ENCODE results near the gene VAMP3. TPM values are rescaled to one million over a fixed set of nuclear protein-coding genes. Genes with fewer than 3 reads are reported as not detected.

Gene VAMP3
- polyA plus RNA-seq, 1 experiment: 177 TPM

DNA sequence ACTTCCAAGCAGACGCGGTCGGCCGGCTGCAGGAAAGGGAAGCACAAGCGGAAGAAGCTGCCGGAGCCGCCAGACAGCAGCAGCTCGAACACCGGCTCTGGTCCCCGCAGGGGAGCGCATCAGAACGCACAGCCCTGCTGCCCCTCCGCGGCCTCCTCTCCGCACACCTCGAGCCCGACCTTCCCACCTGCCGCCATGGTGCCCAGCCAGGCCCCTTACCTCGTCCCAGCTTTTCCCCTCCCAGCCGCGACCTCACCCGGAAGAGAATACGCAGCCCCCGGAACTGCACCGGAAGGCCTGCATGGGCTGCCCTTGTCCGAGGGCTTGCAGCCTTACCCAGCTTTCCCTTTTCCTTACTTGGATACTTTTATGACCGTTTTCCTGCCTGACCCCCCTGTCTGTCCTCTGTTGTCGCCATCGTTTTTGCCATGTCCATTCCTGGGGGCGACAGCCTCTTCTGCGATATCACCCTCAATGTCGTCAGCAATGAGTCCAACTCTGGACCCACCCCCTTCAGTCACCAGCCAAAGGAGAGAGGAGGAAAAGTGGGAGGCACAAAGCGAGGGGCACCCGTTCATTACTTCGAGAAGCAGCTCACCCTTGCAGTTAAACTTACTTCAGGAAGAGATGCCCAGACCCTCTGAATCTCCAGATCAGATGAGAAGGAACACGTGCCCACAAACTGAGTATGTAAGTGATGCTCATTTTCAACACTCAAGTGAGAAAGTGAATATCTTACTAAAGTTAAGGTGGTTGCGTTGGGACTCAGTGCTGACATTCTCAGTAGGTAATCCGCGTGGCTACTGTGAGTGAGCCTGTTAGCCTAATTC, 56.2 kb downstream of the VAMP3 start:
- ChIA-PET POLR2A (interaction anchor here (0.6 kb wide), 1 partner anchor 18 kb away, joined by 7 read pairs; no protein-coding TSS in a partner anchor), CTCF (interaction anchor here (1.0 kb wide), 1 partner anchor 19 kb away, joined by 3 read pairs; no protein-coding TSS in a partner anchor)
- no peak overlapping the region for H3K27ac ChIP-seq (ENCODE audit: low read depth, low read length)
- H3K9me3 ChIP-seq (ENCODE audit: control insufficient read depth, insufficient read depth, low read length): no peaks in the 10 kb centered on the region; the same call in 1 of the 2 replicates
- peak overlapping the region; percentile 47 for H3K4me3 ChIP-seq (ENCODE audit: low read depth, low read length)
- H3K27me3 ChIP-seq (ENCODE audit: control insufficient read depth, insufficient read depth, low read length): no peaks in the 10 kb centered on the region
- DNase-seq (ENCODE audit: low read depth, low spot score): no peak
- TF ChIP-seq, protein P1, sequence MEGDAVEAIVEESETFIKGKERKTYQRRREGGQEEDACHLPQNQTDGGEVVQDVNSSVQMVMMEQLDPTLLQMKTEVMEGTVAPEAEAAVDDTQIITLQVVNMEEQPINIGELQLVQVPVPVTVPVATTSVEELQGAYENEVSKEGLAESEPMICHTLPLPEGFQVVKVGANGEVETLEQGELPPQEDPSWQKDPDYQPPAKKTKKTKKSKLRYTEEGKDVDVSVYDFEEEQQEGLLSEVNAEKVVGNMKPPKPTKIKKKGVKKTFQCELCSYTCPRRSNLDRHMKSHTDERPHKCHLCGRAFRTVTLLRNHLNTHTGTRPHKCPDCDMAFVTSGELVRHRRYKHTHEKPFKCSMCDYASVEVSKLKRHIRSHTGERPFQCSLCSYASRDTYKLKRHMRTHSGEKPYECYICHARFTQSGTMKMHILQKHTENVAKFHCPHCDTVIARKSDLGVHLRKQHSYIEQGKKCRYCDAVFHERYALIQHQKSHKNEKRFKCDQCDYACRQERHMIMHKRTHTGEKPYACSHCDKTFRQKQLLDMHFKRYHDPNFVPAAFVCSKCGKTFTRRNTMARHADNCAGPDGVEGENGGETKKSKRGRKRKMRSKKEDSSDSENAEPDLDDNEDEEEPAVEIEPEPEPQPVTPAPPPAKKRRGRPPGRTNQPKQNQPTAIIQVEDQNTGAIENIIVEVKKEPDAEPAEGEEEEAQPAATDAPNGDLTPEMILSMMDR (IDR thresholded peaks at IDR 0.05; ENCODE audit: low read depth, low read length): no peak

Other genes starting within 250 kb of the VAMP3 start
- 8.3 and 9.1 TPM in 2 replicates for gene PER3, start 13.0 kb downstream of the VAMP3 start, polyA plus RNA-seq (2011; rRNA removed)
- gene UTS2, start 81.8 kb downstream of the VAMP3 start, polyA plus RNA-seq (2011; rRNA removed): 0.06 TPM in 1 of 2 replicates, not detected in the other
- gene TNFRSF9, start 169.5 kb downstream of the VAMP3 start, polyA plus RNA-seq (2011; rRNA removed): 0.91 and 0.94 TPM in 2 replicates
- 403 and 479 TPM in 2 replicates for gene PARK7, start 190.4 kb downstream of the VAMP3 start, polyA plus RNA-seq (2011; rRNA removed)